Loucy (cell line): ENCODE measurements around the gene PCMT1.

Experiments
- EZH2phosphoT487 ChIP-seq: fragments of 200-600 bp; IDR thresholded peaks from 2 replicates; pipeline ENCODE4 v1.6.1; 2018; ENCODE audit warnings: antibody characterized with exemption, mild to moderate bottlenecking, moderate library complexity, borderline replicate concordance
- TF ChIP-seq, protein P1 (sequence below): fragments of 200-600 bp; sonication (generic); conservative IDR thresholded peaks from 2 replicates; pipeline ENCODE4 v1.5.1; 2014; ENCODE audit warnings: mild to moderate bottlenecking, antibody characterized with exemption, low read length

DNA sequence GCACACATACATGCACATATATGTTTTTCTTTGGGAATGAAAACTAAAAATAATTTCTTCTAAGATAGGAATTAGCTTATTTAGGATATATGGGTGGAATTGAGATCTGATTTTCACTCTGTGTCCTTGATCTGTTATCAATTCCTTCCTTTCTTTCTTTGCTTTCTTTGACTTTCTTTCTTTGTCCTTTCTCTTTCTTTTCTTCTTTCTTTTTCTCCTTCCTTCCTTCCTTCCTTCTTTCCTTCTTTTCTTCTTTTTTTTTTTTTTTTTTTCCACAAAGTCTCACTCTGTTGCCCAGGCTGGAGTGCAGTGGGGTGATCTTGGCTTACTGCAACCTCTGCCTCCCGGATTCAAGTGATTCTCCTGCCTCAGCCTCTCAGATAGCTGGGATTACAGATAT is 28.1 kb downstream of the PCMT1 start:
- TF ChIP-seq, protein P1, sequence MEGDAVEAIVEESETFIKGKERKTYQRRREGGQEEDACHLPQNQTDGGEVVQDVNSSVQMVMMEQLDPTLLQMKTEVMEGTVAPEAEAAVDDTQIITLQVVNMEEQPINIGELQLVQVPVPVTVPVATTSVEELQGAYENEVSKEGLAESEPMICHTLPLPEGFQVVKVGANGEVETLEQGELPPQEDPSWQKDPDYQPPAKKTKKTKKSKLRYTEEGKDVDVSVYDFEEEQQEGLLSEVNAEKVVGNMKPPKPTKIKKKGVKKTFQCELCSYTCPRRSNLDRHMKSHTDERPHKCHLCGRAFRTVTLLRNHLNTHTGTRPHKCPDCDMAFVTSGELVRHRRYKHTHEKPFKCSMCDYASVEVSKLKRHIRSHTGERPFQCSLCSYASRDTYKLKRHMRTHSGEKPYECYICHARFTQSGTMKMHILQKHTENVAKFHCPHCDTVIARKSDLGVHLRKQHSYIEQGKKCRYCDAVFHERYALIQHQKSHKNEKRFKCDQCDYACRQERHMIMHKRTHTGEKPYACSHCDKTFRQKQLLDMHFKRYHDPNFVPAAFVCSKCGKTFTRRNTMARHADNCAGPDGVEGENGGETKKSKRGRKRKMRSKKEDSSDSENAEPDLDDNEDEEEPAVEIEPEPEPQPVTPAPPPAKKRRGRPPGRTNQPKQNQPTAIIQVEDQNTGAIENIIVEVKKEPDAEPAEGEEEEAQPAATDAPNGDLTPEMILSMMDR: no peak
- TF ChIP-seq EZH2phosphoT487: no peak
